Posterior cingulate gyrus (tissue), 11 donors: Measurements from ENCODE around the gene SLC5A2.
"Not testable (repeated sequence)": the region's sequence is repeated elsewhere in the genome, so short reads cannot be mapped to it uniquely, and the experiment has no call there.

ENCODE experiments used
- DNase-seq, 10 donors: peaks; one replicate each; pipeline versions ENCODE4 v3.0.0 to v3.0.0-alpha.2; 2020 to 2021; ENCODE audit warnings: mixed read lengths in 3 of 10
- intact Hi-C: fragments of 100-400 bp; cut with DNase I; formaldehyde crosslinking; loops from one replicate; pipeline ENCODE4 v1.15.1; 2023

Gene SLC5A2

DNA sequence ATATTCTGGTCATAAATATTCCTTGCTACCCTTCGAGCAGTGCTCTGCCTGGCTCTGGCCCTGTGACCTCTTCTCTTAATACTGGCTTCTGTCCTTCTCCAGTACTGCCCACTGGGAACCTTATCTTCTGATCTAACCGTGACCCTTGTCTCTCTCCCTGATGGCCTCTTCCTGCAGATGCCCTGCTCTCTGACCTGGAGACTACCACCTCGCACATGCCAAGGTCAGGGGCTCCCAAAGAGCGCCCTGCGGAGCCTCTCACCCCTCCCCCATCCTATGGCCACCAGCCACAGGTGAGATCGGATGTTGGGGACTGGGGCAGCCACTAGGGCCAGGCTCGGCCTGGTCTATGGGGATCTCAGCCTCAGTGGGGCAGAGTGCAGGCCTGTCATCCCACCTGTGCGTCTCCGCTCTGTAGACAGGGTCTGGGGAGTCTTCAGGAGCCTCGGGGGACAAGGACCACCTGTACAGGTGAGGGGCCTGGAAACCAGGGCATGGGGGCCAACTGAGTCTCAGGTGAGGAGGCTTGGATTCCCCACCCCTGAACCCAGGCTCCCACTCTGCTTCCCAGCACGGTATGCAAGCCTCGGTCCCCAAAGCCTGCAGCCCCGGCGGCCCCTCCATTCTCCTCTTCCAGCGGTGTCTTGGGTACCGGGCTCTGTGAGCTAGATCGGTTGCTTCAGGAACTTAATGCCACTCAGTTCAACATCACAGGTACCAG lies 9.5 kb upstream of the SLC5A2 start:
- DNase-seq = peak in 2 of 10 donors; percentile 44 to 63
- intact Hi-C loops = no loop called here

DNA sequence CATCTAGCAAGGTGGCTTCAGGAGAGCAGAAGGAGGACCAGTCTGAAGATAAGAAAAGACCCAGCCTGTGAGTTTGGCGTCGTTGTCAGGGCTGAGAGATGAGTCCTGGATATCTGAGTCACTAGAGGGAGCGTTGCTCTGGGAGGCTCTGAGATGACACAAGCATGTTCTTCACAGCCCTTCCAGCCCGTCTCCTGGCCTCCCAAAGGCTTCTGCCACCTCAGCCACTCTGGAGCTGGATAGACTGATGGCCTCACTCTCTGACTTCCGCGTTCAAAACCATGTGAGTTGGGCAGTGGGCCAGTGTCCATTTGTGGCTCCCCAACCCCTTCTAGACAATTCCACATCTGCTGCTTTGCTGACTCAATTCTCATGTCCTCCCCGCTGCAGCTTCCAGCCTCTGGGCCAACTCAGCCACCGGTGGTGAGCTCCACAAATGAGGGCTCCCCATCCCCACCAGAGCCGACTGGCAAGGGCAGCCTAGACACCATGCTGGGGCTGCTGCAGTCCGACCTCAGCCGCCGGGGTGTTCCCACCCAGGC lies 8.7 kb upstream of the SLC5A2 start:
- DNase-seq = peak in 2 of 10 donors; percentile 29 to 61
- intact Hi-C loops = no loop called here

DNA sequence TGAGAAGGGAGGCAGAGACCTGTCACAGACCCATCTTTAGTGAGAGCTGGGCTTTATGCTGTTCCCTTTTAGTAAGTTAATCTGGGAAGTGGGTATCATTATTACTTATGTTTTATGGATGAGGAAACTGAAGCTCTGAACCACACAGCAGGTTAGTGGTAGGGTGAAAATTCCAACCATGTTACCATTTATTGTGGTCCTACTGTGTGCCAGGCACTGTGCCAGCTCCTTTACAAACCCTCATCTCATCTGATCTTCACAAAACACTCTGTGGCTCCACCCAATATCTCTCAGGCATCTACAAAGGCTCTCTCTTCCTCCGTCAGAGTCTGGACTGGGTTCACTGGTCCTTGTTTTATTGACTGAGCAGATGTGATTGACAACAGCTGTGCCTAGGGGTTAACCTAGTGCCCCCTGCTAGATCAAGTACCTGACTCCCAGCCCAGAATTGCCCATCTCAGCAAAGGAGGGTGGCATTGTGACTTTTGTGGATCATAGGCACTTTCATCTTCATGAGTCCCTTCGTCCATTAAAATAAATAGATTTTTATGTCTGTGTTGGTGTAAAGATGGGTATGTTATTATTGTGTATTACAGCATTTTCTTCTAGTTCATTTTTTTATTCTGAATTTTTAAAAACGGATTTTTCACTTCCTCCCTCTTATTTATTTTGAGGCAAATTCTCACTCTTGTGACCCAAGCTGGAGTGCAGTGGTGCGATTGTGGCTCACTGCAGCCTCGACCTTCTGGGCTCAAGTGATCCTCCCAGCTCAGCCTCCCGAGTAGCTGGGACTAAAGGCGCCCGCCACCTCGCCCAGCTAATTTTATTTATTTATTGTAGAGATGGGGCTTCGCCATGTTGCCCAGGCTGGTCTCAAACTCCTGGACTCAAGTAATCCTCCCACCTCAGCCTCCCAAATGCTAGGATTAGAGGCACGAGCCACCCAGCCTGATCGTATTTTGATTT lies 7.9 kb upstream of the SLC5A2 start:
- intact Hi-C loops = no loop called here
- DNase-seq = peak in 2 of 10 donors; percentile 58 to 63

- DNase-seq = peak in 3 of 10 donors; percentile 66 to 82 (median 68)
Observed at GRCh38 chr16:31475946-31476302, 7.0 kb upstream of the SLC5A2 start.

DNA sequence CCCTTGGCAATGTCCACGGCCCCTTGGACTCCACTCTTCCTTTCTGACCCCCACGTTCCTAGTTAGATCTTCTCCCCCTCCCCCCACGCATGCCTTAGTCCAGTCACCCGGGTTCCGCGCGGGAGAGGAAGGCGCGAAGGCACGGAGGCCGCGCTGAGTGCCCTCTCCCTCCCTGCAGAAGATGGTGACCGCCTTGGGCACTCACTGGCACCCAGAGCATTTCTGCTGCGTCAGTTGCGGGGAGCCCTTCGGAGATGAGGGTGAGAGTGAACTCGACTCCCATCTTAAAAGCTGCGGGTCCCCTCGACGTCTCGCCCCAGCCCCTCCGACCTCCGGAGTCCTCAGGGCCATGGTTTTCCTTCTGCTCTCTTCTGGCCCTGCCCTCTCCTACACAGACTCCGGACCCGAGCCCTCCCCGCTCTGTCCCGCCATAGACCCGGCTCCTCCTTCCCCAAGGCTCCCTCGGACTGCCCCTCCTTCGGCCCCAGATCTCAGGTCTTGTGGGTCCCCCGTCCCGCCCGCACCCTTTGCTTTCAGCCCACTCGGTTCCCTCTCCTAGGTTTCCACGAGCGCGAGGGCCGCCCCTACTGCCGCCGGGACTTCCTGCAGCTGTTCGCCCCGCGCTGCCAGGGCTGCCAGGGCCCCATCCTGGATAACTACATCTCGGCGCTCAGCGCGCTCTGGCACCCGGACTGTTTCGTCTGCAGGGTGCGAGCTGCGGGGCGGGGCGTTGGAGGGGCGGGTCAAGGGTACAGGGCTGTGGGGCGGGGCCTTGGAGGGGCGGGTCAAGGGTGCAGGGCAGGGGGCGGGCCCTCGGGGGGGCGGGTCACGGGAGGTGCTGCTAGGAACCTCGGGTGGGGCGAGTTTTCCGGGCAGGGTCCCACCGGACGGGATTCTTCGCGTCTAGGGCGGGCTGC lies 6.4 kb upstream of the SLC5A2 start:
- intact Hi-C loops = no loop called here
- DNase-seq = peak in 6 of 10 donors; percentile 28 to 85 (median 60)

More at GRCh38 chr16:31475946-31476302, 7.0 kb upstream of the SLC5A2 start:
- intact Hi-C loops = no loop called here

GRCh38 chr16:31477220-31478216 lies 5.4 kb upstream of the SLC5A2 start:
- DNase-seq = peak in 3 of 10 donors; percentile 63 to 84 (median 67)
- intact Hi-C loops = no loop called here

DNA sequence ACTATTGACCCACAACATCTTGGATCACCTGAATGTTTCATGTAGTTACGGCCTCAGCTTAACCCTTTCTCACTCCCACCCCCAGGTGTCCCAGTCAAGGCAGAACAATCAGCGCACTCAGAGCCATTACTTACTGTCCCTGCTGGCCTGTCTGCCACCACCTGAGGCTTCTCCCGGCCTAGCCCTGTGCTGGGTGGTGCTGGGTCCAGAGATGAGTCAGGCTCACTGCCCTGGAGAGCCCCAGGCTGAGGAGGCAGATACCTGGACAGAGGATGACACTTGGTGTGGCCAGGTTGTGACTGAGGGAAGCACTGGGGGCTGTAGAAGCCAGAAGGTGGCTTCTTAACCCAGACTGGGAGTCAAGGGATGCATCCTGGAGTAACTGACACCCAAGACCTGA lies 4.0 kb upstream of the SLC5A2 start:
- intact Hi-C loops = no loop called here
- peak in 1 of 10 donors; percentile 11 for DNase-seq

- peak in 1 of 10 donors; percentile 35 for DNase-seq
- intact Hi-C loops = no loop called here
Observed at GRCh38 chr16:31479751-31480150, 3.2 kb upstream of the SLC5A2 start.

GRCh38 chr16:31480851-31481536 lies 1.9 kb upstream of the SLC5A2 start:
- peak in 2 of 10 donors; percentile 43 to 53 for DNase-seq
- intact Hi-C loops = no loop called here

GRCh38 chr16:31484048-31484447 lies 1.1 kb downstream of the SLC5A2 start:
- intact Hi-C loops, DNase-seq: not testable (repeated sequence)

GRCh38 chr16:31484491-31485171 lies 1.7 kb downstream of the SLC5A2 start:
- intact Hi-C loops = no loop called here
- DNase-seq = peak in 2 of 10 donors; percentile 63 to 72

GRCh38 chr16:31485571-31485970 lies 2.6 kb downstream of the SLC5A2 start:
- intact Hi-C loops = no loop called here
- DNase-seq = peak in 2 of 10 donors; percentile 34 to 54

- DNase-seq = peak in 2 of 10 donors; percentile 22 to 64
- intact Hi-C loops = no loop called here
Observed at GRCh38 chr16:31486045-31486444, 3.1 kb downstream of the SLC5A2 start.

GRCh38 chr16:31487071-31487719 lies 4.3 kb downstream of the SLC5A2 start:
- DNase-seq = no peak
- intact Hi-C loops = no loop called here

DNA sequence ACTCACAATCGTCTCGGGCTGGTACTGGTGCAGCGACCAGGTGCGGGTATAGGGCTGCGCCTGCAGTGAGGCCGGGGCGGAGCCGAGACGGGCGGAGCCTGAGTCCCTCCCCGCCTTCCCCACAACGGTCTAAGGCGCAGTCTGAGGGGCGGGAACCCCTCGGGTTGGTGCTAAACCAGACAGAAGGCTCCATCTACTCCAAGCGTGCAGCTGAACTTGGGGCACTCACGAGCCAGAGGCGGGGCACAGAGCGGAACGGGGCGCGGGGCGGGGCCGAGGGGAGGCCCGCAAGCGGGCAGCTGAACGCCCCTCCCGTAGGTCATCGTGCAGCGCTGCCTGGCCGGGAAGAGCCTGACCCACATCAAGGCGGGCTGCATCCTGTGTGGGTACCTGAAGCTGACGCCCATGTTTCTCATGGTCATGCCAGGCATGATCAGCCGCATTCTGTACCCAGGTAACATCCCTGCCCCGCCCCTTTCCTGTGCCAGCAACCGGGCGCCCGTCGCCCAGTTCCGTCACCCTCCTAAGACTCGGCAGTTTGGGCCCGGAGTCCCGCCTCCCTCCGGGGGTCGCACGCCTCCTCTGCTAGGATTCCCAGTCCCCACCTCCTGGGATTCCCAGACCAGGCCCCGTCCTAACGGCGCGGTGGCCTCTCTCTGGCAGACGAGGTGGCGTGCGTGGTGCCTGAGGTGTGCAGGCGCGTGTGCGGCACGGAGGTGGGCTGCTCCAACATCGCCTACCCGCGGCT lies 5.0 kb downstream of the SLC5A2 start:
- peak in 4 of 10 donors; percentile 33 to 92 (median 85) for DNase-seq
- intact Hi-C loops = no loop called here
